Measurements from ENCODE around the gene EFL1.
A peak's percentile ranks its signal among the peaks of the same experiment; 100 is the strongest.

The EFL1 gene

DNA sequence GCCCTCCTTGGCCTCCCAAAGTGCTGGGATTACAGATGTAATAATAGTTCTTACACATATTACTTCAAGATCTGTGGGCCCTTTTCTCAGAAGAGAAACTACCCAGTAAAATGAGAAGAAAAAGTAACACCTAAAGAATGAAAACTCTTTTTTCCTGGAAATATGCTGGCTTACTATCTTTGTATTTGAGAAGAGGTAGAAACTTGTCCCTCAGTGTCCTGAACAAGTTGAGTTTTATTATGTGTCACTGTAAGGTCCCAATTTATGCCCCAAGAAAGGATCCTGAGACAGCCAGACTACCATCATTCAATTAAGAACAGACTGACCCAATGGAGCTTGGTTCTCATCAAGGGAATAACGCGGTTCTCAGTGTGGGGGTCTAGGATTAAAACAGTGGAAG, 93.8 kb downstream of the EFL1 start:
- DNase-seq (ENCODE audit: low read depth), result no peak
- no peak for TF ChIP-seq CTCF (IDR thresholded peaks at IDR 0.05; ENCODE audit: control insufficient read depth, extremely low read depth, insufficient read depth)
- H3K4me3 ChIP-seq (ENCODE audit: low read depth, low read length), result no peak overlapping the region

DNA sequence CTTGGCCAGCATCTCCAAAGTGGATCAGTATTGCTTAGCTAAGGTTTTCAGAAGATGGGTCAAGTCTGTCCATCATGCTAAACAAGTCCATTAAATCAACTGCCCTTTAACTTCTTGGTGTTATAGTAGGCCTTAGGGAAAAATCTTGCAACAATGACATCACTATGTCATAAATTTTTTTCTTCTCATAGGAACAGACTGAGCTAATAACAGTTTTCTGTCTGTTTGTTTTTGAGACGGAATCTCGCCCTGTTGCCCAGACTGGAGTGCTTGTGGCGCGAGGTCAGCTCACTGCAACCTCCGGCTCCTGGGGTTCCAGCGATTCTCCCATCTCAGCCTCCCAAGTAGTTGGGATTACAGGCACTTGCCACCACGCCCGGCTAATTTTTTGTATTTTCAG, 94.2 kb downstream of the EFL1 start:
- TF ChIP-seq CTCF (IDR thresholded peaks at IDR 0.05; ENCODE audit: control insufficient read depth, extremely low read depth, insufficient read depth), result no peak
- H3K4me3 ChIP-seq (ENCODE audit: low read depth, low read length), result no peak overlapping the region
- no peak for DNase-seq (ENCODE audit: low read depth)

GRCh38 chr15:82165948-82166376, 96.6 kb downstream of the EFL1 start:
- H3K4me3 ChIP-seq (ENCODE audit: low read depth, low read length), result no peak overlapping the region
- DNase-seq (ENCODE audit: low read depth), result no peak
- TF ChIP-seq CTCF (IDR thresholded peaks at IDR 0.05; ENCODE audit: control insufficient read depth, extremely low read depth, insufficient read depth), result no peak

- no peak overlapping the region for H3K4me3 ChIP-seq (ENCODE audit: low read depth, low read length)
- DNase-seq (ENCODE audit: low read depth), result no peak
- no peak for TF ChIP-seq CTCF (IDR thresholded peaks at IDR 0.05; ENCODE audit: control insufficient read depth, extremely low read depth, insufficient read depth)
Observed at GRCh38 chr15:82159922-82160321, 102.6 kb downstream of the EFL1 start.

DNA sequence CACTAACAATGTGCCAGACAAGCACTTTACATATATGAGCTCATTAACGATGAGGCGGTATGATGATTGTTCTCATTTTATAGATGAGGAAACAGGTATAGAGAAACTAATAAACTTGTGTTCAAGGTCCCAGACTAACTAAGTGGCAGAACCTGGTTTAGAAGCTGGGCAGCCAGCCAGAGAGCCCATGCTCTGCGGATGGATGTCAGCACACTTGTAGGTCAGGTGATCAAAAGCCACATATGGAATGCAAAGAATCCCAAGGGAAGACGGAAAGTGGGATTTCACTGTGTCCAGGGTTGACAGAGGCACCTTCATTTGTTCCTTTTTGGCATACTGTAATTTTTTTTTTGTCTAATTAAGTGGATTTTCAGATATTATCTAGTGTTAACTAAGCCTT, 103.7 kb downstream of the EFL1 start:
- TF ChIP-seq CTCF (IDR thresholded peaks at IDR 0.05; ENCODE audit: control insufficient read depth, extremely low read depth, insufficient read depth), result no peak
- DNase-seq (ENCODE audit: low read depth), result peak; percentile 87
- no peak overlapping the region for H3K4me3 ChIP-seq (ENCODE audit: low read depth, low read length)

DNA sequence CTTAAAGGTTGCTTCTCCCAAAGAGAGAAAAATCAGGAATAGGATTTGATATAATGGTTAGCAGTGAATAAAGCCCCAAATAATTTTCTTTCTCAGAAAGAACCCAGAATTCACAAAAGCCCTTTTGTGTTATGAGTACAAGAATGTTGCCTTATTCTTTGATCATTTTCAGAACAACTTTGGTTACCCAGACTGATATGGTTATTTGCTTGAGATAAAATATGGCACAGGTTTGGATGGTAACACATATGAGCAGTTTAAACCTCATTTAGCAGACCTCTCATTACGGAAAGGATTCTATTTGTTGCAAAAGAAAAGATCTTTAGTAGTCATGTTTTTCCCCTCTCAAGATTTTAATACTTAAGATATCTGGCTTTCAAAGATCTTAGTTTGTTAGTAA, 111.9 kb downstream of the EFL1 start:
- TF ChIP-seq CTCF (IDR thresholded peaks at IDR 0.05; ENCODE audit: control insufficient read depth, extremely low read depth, insufficient read depth), result no peak
- DNase-seq (ENCODE audit: low read depth), result no peak
- no peak overlapping the region for H3K4me3 ChIP-seq (ENCODE audit: low read depth, low read length)

GRCh38 chr15:82146990-82147461, 115.5 kb downstream of the EFL1 start:
- TF ChIP-seq CTCF (IDR thresholded peaks at IDR 0.05; ENCODE audit: control insufficient read depth, extremely low read depth, insufficient read depth), result no peak
- no peak overlapping the region for H3K4me3 ChIP-seq (ENCODE audit: low read depth, low read length)
- DNase-seq (ENCODE audit: low read depth), result no peak

Data from LNCaP clone FGC (cell line).